HFF-Myc (cell line): ENCODE measurements around the gene PIEZO1.

Source experiments
- DNase-seq: peaks from one replicate; pipeline ENCODE4 v3.0.0-alpha.2; 2011; ENCODE audit warnings: low read depth; ENCODE audit errors: extremely low read depth
- H3K4me3 ChIP-seq: replicated peaks from 2 replicates; pipeline ENCODE4 v1.5.1; 2011; ENCODE audit warnings: low read depth, mild to moderate bottlenecking, control low read depth, low read length
- TF ChIP-seq, protein P1 (sequence below): IDR thresholded peaks from 2 replicates; pipeline ENCODE4 v1.5.1; 2012; ENCODE audit warnings: mild to moderate bottlenecking, low read depth, low read length, control low read depth; ENCODE audit errors: missing control alignments

Gene PIEZO1

DNA sequence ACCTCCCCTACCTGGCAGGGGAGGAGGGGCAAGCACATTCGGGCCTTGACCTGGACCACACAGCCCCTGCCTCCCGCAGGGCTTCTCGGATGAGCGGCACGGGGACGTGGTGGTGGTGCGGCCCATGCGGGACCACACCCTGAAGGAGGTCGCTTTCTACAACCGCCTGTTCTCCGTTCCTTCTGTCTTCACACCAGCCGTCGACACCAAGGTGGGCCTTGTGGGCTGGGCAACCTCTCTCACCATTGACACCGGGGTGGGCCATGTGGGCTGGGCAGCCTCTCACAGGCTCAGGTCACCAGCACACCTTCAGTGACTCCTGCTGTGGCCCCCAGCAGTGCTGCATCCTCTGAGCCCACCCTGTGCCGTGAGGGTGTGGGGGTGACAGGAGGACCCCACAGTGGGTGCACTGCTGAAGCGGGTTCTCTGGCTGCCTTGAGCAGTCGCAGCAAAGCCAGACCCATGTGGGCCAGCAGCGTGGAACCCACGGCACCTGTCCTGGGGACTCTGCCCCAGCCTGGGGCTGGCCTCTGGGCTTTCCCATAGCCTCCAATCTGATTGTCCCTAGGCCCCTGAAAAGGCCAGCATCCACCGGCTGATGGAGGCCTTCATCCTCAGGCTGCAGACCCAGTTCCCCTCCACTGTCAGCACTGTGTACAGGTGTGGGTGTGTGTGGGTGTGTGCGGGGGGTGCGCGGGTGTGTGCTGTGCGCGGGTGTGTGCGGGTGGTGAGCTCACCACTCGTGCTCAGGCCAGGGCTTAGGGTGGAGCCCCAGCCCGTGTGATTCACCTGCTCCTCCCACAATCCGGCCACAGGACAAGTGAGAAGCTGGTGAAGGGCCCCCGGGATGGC lies 71.2 kb downstream of the PIEZO1 start:
- DNase-seq: no peak
- TF ChIP-seq, protein P1, sequence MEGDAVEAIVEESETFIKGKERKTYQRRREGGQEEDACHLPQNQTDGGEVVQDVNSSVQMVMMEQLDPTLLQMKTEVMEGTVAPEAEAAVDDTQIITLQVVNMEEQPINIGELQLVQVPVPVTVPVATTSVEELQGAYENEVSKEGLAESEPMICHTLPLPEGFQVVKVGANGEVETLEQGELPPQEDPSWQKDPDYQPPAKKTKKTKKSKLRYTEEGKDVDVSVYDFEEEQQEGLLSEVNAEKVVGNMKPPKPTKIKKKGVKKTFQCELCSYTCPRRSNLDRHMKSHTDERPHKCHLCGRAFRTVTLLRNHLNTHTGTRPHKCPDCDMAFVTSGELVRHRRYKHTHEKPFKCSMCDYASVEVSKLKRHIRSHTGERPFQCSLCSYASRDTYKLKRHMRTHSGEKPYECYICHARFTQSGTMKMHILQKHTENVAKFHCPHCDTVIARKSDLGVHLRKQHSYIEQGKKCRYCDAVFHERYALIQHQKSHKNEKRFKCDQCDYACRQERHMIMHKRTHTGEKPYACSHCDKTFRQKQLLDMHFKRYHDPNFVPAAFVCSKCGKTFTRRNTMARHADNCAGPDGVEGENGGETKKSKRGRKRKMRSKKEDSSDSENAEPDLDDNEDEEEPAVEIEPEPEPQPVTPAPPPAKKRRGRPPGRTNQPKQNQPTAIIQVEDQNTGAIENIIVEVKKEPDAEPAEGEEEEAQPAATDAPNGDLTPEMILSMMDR: no peak
- no peak overlapping the region for H3K4me3 ChIP-seq

DNA sequence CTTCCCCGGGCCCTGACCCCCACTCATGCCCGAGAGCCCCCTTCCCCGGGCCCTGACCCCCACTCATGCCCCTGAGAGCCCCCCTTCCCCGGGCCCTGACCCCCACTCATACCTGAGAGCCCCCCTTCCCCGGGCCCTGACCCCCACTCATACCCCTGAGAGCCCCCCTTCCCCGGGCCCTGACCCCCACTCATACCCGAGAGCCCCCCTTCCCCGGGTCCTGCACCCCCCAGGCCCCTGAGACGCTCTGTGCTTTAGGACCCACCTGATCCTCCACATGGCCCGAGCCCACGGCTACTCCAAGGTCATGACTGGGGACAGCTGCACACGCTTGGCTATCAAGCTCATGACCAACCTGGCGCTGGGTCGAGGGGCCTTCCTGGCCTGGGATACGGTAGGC lies 72.0 kb downstream of the PIEZO1 start:
- no peak overlapping the region for H3K4me3 ChIP-seq
- no peak for DNase-seq
- TF ChIP-seq, protein P1: no peak

DNA sequence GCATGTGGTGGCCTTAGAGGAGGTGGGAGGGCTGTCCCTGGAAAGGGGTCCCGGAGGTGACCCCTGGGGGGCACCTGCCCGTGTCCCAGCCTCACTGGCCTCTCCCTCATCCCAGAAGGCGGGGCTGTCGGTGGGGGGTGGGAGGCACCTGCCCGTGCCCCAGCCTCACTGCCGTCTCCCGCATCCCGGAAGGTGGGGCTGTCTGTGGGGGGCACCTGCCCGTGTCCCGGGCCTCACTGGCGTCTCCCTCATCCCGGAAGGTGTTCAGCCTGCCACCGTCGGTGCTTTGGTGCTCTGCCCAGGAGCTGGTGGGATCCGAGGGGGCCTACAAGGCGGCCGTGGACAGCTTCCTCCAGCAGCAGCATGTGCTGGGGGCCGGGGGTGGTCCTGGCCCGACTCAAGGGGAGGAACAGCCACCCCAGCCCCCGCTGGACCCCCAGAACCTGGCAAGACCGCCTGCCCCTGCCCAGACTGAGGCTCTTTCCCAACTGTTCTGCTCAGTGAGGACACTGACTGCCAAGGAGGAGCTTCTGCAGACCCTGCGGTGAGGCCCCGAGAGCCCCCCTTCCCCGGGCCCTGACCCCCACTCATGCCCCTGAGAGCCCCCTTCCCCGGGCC lies 72.5 kb downstream of the PIEZO1 start:
- DNase-seq: no peak
- H3K4me3 ChIP-seq: no peak overlapping the region
- TF ChIP-seq, protein P1: no peak

DNA sequence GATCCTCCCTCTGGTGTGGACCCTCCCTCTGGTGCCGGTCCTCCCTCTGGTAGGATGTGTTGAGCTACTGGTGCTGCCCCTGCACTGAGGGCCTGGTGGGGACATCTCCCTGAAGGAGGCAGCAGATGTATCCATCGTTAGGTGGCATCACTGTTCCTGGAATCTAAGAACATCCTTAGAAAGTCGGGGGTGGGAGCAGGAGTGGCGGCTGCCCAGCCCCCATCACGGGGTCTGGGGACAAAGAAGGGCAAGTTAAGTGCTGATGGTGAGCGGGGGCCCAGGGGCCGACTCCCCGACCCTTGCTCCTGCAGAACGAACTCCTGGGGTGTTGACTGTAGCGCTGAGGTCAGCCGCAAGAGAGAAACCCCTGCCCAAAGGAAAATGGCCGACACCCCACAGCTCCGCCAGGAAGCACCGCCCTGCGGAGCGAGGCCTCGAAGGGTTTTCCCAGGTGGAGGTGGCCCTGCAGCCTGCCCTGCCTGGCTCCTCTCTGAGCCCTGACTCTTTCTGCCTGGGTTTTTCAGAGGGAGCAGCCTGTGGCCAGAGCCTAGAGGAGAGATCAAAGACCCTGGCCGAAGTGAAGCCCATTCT lies 73.2 kb downstream of the PIEZO1 start:
- H3K4me3 ChIP-seq: no peak overlapping the region
- DNase-seq: no peak
- TF ChIP-seq, protein P1: no peak

DNA sequence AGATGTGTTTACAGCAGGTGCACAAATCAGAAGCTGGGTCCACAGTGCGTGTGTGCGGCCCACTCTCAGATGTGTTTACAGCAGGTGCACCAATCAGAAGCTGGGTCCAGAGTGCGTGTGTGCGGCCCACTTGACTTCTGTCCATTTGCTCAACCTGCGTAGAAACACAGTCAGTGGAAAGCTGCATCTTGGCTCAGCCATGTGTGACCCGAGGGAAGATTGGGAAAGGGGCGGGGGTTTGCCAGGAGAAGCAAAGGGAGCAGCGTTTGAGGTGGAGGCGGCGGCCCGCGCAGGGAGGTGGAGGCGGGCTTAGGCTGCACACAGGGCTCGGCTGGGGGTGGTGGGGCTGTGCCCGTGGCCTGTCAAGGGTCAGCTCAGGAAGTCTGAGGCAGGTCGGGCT lies 74.5 kb downstream of the PIEZO1 start:
- TF ChIP-seq, protein P1: no peak
- H3K4me3 ChIP-seq: no peak overlapping the region
- no peak for DNase-seq

DNA sequence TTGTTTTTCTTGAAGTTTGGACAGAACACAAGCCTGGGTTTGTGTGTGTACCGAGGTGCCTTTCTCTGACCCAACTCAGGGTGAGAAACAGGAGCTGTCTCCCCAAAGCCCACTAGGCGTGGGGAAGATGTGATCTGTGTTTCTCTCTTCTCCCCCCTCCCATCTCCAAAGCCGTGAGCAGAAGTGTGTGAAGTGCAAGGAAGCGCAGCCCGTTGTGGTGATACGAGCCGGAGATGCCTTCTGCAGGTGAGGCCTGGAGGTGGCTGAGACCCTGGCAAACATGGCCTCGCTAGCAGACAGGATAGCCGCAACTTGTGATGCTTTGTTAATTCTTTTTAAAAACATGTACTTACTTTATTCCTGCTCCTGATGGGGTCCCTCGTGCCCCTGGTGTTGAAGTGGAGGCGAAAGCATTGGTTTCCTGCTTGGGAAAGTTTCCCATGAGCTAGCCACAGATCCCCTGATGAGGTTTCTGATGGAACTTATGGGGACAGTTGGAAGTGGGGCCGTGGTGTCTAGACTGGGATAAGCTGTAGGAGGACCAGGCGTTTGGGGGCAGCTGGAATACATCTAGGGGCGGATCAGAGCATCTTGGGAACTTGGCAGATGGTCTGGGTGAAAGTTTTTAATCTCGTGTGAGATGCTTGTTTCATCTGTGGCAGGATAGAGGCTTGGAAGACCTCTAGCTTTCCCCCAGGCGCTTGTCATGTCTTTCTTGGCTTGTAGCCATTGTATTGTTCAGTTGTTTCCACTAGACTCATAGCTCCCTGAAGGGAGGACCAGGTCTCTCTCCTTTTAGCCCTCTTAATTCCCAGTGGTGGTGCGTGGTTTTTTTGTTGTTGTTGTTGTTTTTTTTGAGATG lies 77.8 kb downstream of the PIEZO1 start:
- H3K4me3 ChIP-seq: peak overlapping the region; percentile 98
- TF ChIP-seq, protein P1: no peak
- DNase-seq: no peak
